Thymus (tissue), 11 donors: ENCODE data around the gene ZNF180. TPM values are rescaled to one million over a fixed set of nuclear protein-coding genes. Genes with fewer than 3 reads are reported as not detected.
"Not testable (repeated sequence)": the region's sequence is repeated elsewhere in the genome, so short reads cannot be mapped to it uniquely, and the experiment has no call there.

Experiments
- DNase-seq, 9 donors: peaks; one replicate each; pipeline ENCODE4 v3.0.0-alpha.2; 2013; ENCODE audit warnings: low spot score in 9 of 9, low read depth in 6 of 9, missing footprints in 1 of 9
- H3K27ac ChIP-seq, 2 donors: one replicate each; pipeline ENCODE4 v1.5.1; 2013; ENCODE audit warnings: control low read depth in 1 of 2, low read depth in 1 of 2, low read length in 1 of 2, mild to moderate bottlenecking in 1 of 2, moderate library complexity in 1 of 2
- H3K27me3 ChIP-seq, 2 donors: one replicate each; pipeline ENCODE4 v1.5.1; 2013; ENCODE audit warnings: low read length in 1 of 2; ENCODE audit not compliant: control insufficient read depth in 2 of 2, insufficient read depth in 1 of 2
- H3K36me3 ChIP-seq, 2 donors: one replicate each; pipeline ENCODE4 v1.5.1; 2013; ENCODE audit warnings: low read length in 1 of 2, mild to moderate bottlenecking in 1 of 2, moderate library complexity in 1 of 2; ENCODE audit not compliant: control insufficient read depth in 2 of 2, insufficient read depth in 2 of 2
- H3K4me1 ChIP-seq, 2 donors: one replicate each; pipeline ENCODE4 v1.5.1; 2013; ENCODE audit warnings: low read length in 2 of 2; ENCODE audit not compliant: control insufficient read depth in 2 of 2, insufficient read depth in 2 of 2
- H3K4me3 ChIP-seq, 2 donors: one replicate each; pipeline ENCODE4 v1.5.1; 2013; ENCODE audit warnings: low read length in 2 of 2, control low read depth in 1 of 2, mild to moderate bottlenecking in 1 of 2
- H3K9me3 ChIP-seq, 2 donors: one replicate each; pipeline ENCODE4 v1.5.1; 2013; ENCODE audit warnings: low read length in 1 of 2, mild to moderate bottlenecking in 1 of 2; ENCODE audit not compliant: control insufficient read depth in 2 of 2, insufficient read depth in 1 of 2
- WGBS: extraction: QIAGEN DNeasy Blood & Tissue Kit; methylation state at CpG from one replicate; pipeline ENCODE4 v1.1.7; 2013; 5-methylcytosine and 5-hydroxymethylcytosine counted together
- polyA plus RNA-seq: library from polyadenylated mRNA; stranded (reverse); fragments of 200-250 nt; gene quantifications from one replicate; pipeline ENCODE4 v1.2.3, GENCODE V29; 2013
- total RNA-seq: library from RNA; stranded (reverse); fragments of 120-200 nt; gene quantifications from one replicate; pipeline ENCODE4 v1.2.4, GENCODE V29; 2013
- donor health status: healthy.

ZNF180 gene
- total and polyA plus RNA-seq, 2 donors, result 8.3 to 11.6 TPM

GRCh38 chr19:44462600-44463286 lies 37.6 kb downstream of the ZNF180 start:
- not testable (repeated sequence) for H3K4me1 ChIP-seq, H3K27ac ChIP-seq, DNase-seq, H3K36me3 ChIP-seq, H3K4me3 ChIP-seq, H3K9me3 ChIP-seq, H3K27me3 ChIP-seq
- 68% methylated on average over 3 of the region's 3 CpGs for WGBS

GRCh38 chr19:44456016-44456415 lies 44.3 kb downstream of the ZNF180 start:
- not testable (repeated sequence) for H3K27me3 ChIP-seq, DNase-seq, H3K27ac ChIP-seq, H3K36me3 ChIP-seq, H3K4me1 ChIP-seq, H3K4me3 ChIP-seq
- H3K9me3 ChIP-seq, result peaks cover 2 to 39% of the 10 kb centered on the region in 2 donors
- WGBS, result 93% methylated on average over 11 of the region's 13 CpGs

- 83% methylated on average over 4 of the region's 4 CpGs for WGBS
Observed at GRCh38 chr19:44455100-44455499, 45.2 kb downstream of the ZNF180 start.

GRCh38 chr19:44452367-44452766 lies 48.0 kb downstream of the ZNF180 start:
- H3K4me1 ChIP-seq, result peaks cover 3 to 9% of the 10 kb centered on the region in 2 donors
- H3K36me3 ChIP-seq, result no peaks in the 10 kb centered on the region
- H3K9me3 ChIP-seq, result peaks cover 7 to 40% of the 10 kb centered on the region in 2 donors
- no peak overlapping the region for H3K4me3 ChIP-seq
- DNase-seq, result no peak
- H3K27me3 ChIP-seq, result no peaks in the 10 kb centered on the region
- H3K27ac ChIP-seq, result no peak overlapping the region
- WGBS, result 92% methylated on average over 4 of the region's 4 CpGs

More at GRCh38 chr19:44455100-44455499, 45.2 kb downstream of the ZNF180 start:
- Histone ChIP-seq H3K27me3 (no peaks in the 10 kb centered on the region), H3K4me1 (no peaks in the 10 kb centered on the region), H3K36me3 (no peaks in the 10 kb centered on the region), H3K27ac (no peak overlapping the region), H3K9me3 (peaks cover 2 to 45% of the 10 kb centered on the region in 2 donors), H3K4me3 (no peak overlapping the region)
- no peak for DNase-seq

GRCh38 chr19:44451687-44452086 lies 48.6 kb downstream of the ZNF180 start:
- DNase-seq, result no peak
- no peak overlapping the region for H3K27ac ChIP-seq
- 95% methylated on average over 18 of the region's 18 CpGs for WGBS
- no peaks in the 10 kb centered on the region for H3K36me3 ChIP-seq
- H3K4me1 ChIP-seq, result peaks cover 3 to 9% of the 10 kb centered on the region in 2 donors
- peaks cover 7 to 33% of the 10 kb centered on the region in 2 donors for H3K9me3 ChIP-seq
- H3K27me3 ChIP-seq, result no peaks in the 10 kb centered on the region
- H3K4me3 ChIP-seq, result no peak overlapping the region

GRCh38 chr19:44447916-44448674 lies 52.2 kb downstream of the ZNF180 start, which contains the start of gene ZNF229:
Gene ZNF229, minus strand, starts transcription at chr19:44448472. Its CDS starts 5,625 bp downstream, at chr19:44442847.
- Histone ChIP-seq H3K27ac (no peak within 1 kb of the TSS), H3K36me3 (no peaks in the 10 kb centered on the region), H3K27me3 (no peaks in the 10 kb centered on the region), H3K4me3 (peak within 1 kb of the TSS; percentile 62 to 66), H3K4me1 (peaks cover 3 to 9% of the 10 kb centered on the region in 2 donors), H3K9me3 (peaks cover 7 to 27% of the 10 kb centered on the region in 2 donors)
- 7% methylated on average over 45 of the region's 45 CpGs for WGBS
- peak; percentile 70 to 92 (median 81) for DNase-seq

GRCh38 chr19:44438441-44438840 lies 61.9 kb downstream of the ZNF180 start:
- Histone ChIP-seq H3K9me3 (peaks cover 0 to 6% of the 10 kb centered on the region in 2 donors), H3K4me1 (no peaks in the 10 kb centered on the region), H3K36me3 (no peaks in the 10 kb centered on the region), H3K27ac (no peak overlapping the region), H3K4me3 (no peak overlapping the region), H3K27me3 (no peaks in the 10 kb centered on the region)
- no peak for DNase-seq
- WGBS, result 97% methylated on average over 3 of the region's 3 CpGs

- no peaks in the 10 kb centered on the region for H3K4me1 ChIP-seq
- over 99% methylated on average over 2 of the region's 2 CpGs for WGBS
- H3K9me3 ChIP-seq, result peaks cover 0 to 6% of the 10 kb centered on the region in 2 donors
- no peak overlapping the region for H3K27ac ChIP-seq
- no peak for DNase-seq
- H3K36me3 ChIP-seq, result peaks cover 0 to 3% of the 10 kb centered on the region in 2 donors
- no peak overlapping the region for H3K4me3 ChIP-seq
- H3K27me3 ChIP-seq, result no peaks in the 10 kb centered on the region
Observed at GRCh38 chr19:44435441-44435840, 64.9 kb downstream of the ZNF180 start.

- no peak overlapping the region for H3K4me3 ChIP-seq
- DNase-seq, result no peak
- H3K9me3 ChIP-seq, result peaks cover 6 to 12% of the 10 kb centered on the region in 2 donors
- 94% methylated on average over 1 of the region's 1 CpG for WGBS
- no peaks in the 10 kb centered on the region for H3K4me1 ChIP-seq
- peaks cover 0 to 6% of the 10 kb centered on the region in 2 donors for H3K36me3 ChIP-seq
- H3K27me3 ChIP-seq, result no peaks in the 10 kb centered on the region
- H3K27ac ChIP-seq, result no peak overlapping the region
Observed at GRCh38 chr19:44430956-44431355, 69.4 kb downstream of the ZNF180 start.
